ENCODE measurements around the gene LLPH.

The LLPH gene

DNA sequence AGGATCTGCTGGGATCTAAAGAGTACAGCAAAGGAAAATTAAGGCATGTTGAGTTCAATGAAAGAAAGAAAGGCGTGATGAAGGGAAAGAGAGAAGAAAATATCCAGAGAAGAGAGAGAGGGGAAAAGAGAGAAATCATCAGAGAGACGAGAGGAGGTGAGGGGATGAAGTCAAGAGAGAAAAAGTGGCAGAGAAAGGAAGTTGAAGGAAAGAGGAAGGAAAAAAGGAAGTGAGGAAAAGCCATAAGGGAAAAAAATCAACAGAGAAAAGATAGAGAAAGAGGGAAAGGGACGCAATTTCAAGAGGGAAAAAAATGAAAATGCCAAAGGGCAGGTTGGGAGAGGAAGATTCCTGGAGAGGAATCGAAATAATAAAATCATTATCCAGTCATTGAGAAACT, 40.4 kb downstream of the LLPH start:
- DNase-seq, result no peak

GRCh38 chr12:66087365-66087943, 43.1 kb downstream of the LLPH start:
- peak; percentile 82 for DNase-seq

- no peak for DNase-seq
Measured at GRCh38 chr12:66085998-66086397, 44.6 kb downstream of the LLPH start.

- no peak for DNase-seq
Measured at GRCh38 chr12:66085213-66085612, 45.3 kb downstream of the LLPH start.

- DNase-seq, result no peak
Measured at GRCh38 chr12:66083766-66084165, 46.8 kb downstream of the LLPH start.

DNA sequence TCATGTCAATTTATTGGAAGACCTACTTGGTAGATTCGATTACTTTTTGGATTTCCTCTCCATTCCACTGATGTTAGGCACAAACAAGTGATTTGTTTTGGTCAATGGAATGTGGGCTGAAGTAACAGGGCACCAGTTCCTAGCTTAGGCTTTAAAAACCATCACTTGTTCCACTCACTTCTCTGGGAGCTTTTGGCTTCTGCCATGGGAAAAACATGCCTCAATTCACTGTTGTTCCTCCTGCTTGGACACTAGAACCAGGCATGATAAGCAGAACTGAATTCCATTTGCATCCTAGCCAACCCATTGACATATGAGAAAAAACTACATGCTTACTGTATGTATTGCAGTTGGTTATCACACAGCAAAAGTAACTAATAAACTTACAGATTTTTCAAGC, 47.8 kb downstream of the LLPH start:
- no peak for DNase-seq

DNA sequence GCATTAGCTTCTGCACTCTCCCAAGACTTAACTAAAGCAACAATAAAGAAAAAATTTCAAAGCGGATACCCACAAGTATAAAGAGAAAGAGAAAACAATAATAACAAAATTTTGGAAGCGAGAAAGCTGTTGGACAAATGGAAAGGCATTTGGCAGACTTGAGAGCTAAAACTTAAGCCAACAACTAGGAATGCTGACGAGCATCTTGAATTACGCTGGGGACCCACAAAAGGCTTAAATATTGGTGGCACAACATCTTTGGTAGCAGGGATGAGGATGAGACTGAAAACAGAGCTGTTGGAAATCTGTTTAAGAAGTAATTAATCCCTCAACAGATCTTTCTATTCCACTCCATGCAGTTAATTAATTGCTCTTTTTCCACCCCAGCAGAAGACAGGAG, 49.8 kb downstream of the LLPH start:
- DNase-seq, result no peak

DNA sequence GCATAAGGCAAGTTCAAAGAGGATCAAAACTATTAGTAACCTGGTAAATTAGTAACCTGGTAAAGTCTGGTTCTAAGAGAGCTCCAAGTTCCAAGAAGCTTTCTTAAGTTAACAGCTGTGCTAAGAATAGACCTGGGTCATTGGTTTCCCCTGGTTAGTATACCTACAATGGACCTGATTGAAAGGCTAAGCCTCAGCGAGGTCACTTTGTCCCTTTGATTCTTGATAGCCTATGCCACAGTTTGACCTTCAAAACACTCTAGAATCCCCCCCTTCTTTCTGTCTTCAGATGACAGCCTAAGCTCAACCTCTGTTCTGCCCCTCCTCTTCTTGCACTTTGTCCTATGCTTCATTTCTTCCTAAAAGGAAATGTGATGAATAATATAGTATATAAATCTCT, 53.0 kb downstream of the LLPH start:
- no peak for DNase-seq

DNA sequence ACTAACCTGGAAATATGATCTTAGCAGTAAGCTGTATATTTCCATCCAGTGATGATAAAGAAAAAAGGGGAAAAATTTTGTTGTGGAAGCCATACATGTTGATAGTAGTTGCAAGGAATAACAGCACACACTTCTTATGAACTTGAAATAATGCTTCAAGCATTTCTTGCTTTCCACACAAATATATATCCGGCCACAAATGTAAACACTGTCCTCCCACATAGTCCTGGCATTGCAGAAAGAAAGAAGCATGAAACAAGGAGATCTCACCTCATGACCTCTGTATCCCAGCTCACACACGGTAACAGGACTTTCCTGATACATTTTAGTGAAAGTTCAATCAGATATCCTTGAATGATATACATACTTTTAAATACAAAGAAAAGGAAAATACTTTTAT, 56.0 kb downstream of the LLPH start:
- no peak for DNase-seq

- DNase-seq, result no peak
Measured at GRCh38 chr12:66072566-66072965, 58.0 kb downstream of the LLPH start.

DNA sequence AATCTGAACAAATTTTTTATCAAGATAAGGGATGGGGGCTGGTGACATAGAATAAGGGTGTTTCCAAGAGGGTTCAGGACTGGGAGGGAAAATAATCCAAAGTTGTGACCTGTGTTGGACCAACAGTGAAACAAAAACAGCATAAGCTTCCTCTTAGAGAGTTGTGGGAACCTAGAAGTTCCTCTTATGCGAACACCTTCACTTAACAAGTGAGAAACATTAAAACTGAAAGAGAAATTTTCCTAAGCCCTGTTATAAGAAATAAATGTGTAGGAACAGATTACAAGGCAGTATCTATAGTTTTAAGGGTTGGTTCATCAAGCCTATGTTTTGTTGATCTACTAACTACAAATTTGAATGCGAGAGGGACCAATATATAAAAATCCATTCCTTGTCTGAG, 58.4 kb downstream of the LLPH start:
- no peak for DNase-seq

DNA sequence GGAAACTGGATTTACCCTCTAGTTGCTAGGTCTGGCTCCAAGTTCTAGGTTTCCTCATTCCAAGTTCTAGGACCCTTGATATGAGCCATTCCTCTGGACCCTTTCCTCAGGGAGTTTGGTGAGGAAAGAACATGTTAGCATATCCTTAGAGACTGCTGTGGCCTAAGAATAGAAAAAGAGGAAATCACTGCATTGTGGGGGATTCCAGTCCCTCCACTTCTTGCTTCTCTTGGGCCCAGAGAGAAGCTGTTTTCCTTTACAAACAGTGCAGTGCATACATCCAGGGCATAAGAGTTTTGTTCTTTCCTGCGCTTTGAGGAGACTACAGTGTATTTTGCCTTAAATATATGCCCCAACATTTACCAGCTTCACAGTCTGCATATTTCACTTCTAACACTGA, 59.0 kb downstream of the LLPH start:
- no peak for DNase-seq

GRCh38 chr12:66070378-66071120, 60.0 kb downstream of the LLPH start:
- no peak for DNase-seq

GRCh38 chr12:66066929-66067523, 63.5 kb downstream of the LLPH start:
- DNase-seq, result no peak
